Osteoblast (primary cell): ENCODE results near the gene TM2D3. TPM values are rescaled to one million over a fixed set of nuclear protein-coding genes. Genes with fewer than 3 reads are reported as not detected.
A peak's percentile ranks its signal among the peaks of the same experiment; 100 is the strongest.

Source experiments
- DNase-seq: peaks from one replicate; pipeline ENCODE4 v3.0.0; 2011; ENCODE audit warnings: low spot score, mixed read lengths; ENCODE audit not compliant: insufficient read length; ENCODE audit errors: missing footprints
- H2AFZ ChIP-seq: 2 replicates; pipeline ENCODE4 v1.6.0; 2011; ENCODE audit warnings: mild to moderate bottlenecking, low read length
- H3K27ac ChIP-seq: 2 replicates; pipeline ENCODE4 v1.5.1; 2011; ENCODE audit warnings: mild to moderate bottlenecking, low read depth, low read length, moderate library complexity
- H3K27me3 ChIP-seq: 2 replicates; pipeline ENCODE4 v1.6.0; 2012; ENCODE audit warnings: mild to moderate bottlenecking, control low read depth, inconsistent platforms, low read length, moderate library complexity; ENCODE audit not compliant: insufficient read depth
- H3K36me3 ChIP-seq: 2 replicates; pipeline ENCODE4 v1.5.1; 2011; ENCODE audit warnings: mild to moderate bottlenecking, low read length, control low read depth, moderate library complexity; ENCODE audit not compliant: insufficient read depth
- H3K4me1 ChIP-seq: 2 replicates; pipeline ENCODE4 v1.5.1; 2011; ENCODE audit warnings: mild to moderate bottlenecking, low read length, control low read depth, moderate library complexity; ENCODE audit not compliant: insufficient read depth
- H3K4me2 ChIP-seq: 2 replicates; pipeline ENCODE4 v1.6.0; 2011; ENCODE audit warnings: mild to moderate bottlenecking, low read length; ENCODE audit not compliant: insufficient read depth
- H3K4me3 ChIP-seq: fragments of 200-600 bp; sonication (generic); 3 replicates; pipeline ENCODE4 v1.5.1; 2012; ENCODE audit warnings: mild to moderate bottlenecking, low read length, inconsistent platforms; ENCODE audit not compliant: insufficient read depth
- H3K79me2 ChIP-seq: 2 replicates; pipeline ENCODE4 v1.6.0; 2012; ENCODE audit warnings: mild to moderate bottlenecking, low read length, control low read depth, inconsistent platforms; ENCODE audit not compliant: insufficient read depth
- H3K9me3 ChIP-seq: 2 replicates; pipeline ENCODE4 v1.5.1; 2011; ENCODE audit warnings: low read depth, low read length, control low read depth
- H4K20me1 ChIP-seq: 2 replicates; pipeline ENCODE4 v1.6.0; 2012; ENCODE audit warnings: mild to moderate bottlenecking, low read length, control low read depth; ENCODE audit not compliant: insufficient read depth
- total RNA-seq: library from RNA; depleted of rRNA; stranded (reverse); fragments of >200 nt; gene quantifications from 2 replicates; pipeline ENCODE4 v1.2.3, GENCODE V29; 2012
- TF ChIP-seq, protein P1 (sequence below): IDR thresholded peaks from 2 replicates; pipeline ENCODE4 v1.5.1; 2011; ENCODE audit warnings: mild to moderate bottlenecking, low read depth, low read length, moderate library complexity; ENCODE audit errors: extremely low read depth

TM2D3 gene
- total RNA-seq, 1 donor: 32.6 TPM

DNA sequence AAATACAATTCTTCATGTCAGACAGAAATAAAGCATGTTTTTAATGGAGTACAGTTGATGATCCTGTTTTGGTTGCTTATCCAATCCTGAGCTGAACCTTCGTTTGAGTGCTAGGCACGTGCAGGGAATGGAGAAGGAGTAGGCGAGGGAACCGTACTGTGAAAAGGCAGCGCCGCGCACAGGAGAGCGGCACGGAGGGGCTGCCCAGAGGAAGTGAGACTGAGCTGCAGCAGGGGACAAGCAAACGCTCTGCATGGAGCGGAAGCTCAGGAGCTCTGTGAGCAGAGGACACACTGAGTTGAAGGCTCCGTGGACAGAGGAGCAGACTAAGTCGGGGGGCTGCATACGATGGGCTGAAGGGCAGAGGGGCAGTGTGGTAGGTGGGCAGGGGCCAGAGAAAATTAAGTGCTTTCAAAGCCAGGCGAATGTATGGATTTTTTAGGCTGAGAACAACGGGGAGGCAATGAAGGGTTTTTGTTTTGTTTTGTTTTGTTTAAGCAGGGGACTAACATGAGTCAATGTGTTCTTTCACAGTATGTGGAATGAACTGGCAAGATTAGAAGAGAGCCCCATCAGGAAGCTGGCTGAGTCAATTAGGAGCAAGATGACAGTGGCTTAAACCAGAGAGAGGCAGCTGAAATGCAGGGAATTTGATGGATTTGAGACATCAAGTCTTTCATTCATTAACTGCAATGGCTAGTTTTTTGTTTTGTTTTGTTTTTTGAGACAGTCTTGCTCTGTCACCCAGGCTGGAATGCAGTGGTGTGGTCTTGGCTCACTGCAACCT is 23.8 kb upstream of the TM2D3 start:
- H3K36me3 ChIP-seq: peaks cover 11% of the 10 kb centered on the region
- peak overlapping the region; percentile 51 for H3K4me2 ChIP-seq
- H3K9me3 ChIP-seq: no peaks in the 10 kb centered on the region
- peak overlapping the region; percentile 72 for H3K27ac ChIP-seq
- peaks cover 21% of the 10 kb centered on the region for H3K4me1 ChIP-seq
- DNase-seq: peak; percentile 83
- H3K79me2 ChIP-seq: no peaks in the 10 kb centered on the region
- TF ChIP-seq, protein P1, sequence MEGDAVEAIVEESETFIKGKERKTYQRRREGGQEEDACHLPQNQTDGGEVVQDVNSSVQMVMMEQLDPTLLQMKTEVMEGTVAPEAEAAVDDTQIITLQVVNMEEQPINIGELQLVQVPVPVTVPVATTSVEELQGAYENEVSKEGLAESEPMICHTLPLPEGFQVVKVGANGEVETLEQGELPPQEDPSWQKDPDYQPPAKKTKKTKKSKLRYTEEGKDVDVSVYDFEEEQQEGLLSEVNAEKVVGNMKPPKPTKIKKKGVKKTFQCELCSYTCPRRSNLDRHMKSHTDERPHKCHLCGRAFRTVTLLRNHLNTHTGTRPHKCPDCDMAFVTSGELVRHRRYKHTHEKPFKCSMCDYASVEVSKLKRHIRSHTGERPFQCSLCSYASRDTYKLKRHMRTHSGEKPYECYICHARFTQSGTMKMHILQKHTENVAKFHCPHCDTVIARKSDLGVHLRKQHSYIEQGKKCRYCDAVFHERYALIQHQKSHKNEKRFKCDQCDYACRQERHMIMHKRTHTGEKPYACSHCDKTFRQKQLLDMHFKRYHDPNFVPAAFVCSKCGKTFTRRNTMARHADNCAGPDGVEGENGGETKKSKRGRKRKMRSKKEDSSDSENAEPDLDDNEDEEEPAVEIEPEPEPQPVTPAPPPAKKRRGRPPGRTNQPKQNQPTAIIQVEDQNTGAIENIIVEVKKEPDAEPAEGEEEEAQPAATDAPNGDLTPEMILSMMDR: no peak
- no peak overlapping the region for H2AFZ ChIP-seq
- H3K4me3 ChIP-seq: peak overlapping the region; percentile 2
- H4K20me1 ChIP-seq: no peaks in the 10 kb centered on the region
- no peaks in the 10 kb centered on the region for H3K27me3 ChIP-seq

DNA sequence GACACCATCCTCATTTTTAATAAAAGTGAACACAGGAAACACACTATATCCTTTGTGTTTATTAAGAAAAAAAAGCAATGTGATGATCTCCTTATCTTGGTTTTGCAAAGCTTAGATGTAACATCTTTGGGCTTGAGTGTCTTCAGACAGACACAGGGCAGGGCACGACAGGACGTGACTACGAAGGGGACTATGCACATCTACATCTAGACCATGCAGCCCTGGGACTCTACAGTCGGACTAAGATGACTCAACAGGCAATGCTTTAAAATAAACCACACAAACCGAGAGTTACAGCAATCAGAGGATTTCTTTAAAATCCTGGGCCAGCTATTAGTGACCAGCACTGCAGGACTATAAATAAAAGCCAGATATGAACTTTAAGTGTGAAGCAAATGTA is 22.8 kb upstream of the TM2D3 start:
- Histone ChIP-seq H3K4me1 (peaks cover 21% of the 10 kb centered on the region), H3K4me3 (no peak overlapping the region), H3K27ac (peak overlapping the region; percentile 72), H3K79me2 (no peaks in the 10 kb centered on the region), H3K9me3 (no peaks in the 10 kb centered on the region), H4K20me1 (no peaks in the 10 kb centered on the region), H3K4me2 (peak overlapping the region; percentile 18), H2AFZ (no peak overlapping the region), H3K36me3 (peaks cover 11% of the 10 kb centered on the region), H3K27me3 (no peaks in the 10 kb centered on the region)
- DNase-seq: peak; percentile 74
- TF ChIP-seq, protein P1: no peak

DNA sequence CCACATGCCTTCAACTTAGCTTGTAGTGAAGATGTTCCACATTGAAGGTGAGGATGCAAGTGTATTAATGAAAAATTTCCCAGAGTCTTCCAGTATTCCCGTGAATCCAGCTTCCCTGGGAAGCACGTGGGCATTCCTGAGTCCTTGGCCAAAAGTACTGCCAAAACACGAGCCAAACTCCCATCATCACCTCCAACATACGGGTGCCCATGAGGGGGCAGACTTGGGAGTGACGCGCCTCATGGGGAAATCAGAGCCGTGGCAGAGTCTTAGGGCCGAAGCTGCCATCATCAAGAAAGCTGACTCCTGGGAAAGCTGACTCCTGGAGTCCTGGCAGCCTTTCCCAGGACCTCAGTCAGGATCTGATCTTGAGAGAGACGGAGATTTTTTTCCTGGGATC is 20.1 kb upstream of the TM2D3 start:
- Histone ChIP-seq H4K20me1 (no peaks in the 10 kb centered on the region), H3K4me3 (no peak overlapping the region), H3K79me2 (no peaks in the 10 kb centered on the region), H2AFZ (no peak overlapping the region), H3K36me3 (peaks cover 11% of the 10 kb centered on the region), H3K27ac (no peak overlapping the region), H3K4me1 (peaks cover 21% of the 10 kb centered on the region), H3K9me3 (no peaks in the 10 kb centered on the region), H3K4me2 (no peak overlapping the region), H3K27me3 (no peaks in the 10 kb centered on the region)
- TF ChIP-seq, protein P1: no peak
- no peak for DNase-seq

DNA sequence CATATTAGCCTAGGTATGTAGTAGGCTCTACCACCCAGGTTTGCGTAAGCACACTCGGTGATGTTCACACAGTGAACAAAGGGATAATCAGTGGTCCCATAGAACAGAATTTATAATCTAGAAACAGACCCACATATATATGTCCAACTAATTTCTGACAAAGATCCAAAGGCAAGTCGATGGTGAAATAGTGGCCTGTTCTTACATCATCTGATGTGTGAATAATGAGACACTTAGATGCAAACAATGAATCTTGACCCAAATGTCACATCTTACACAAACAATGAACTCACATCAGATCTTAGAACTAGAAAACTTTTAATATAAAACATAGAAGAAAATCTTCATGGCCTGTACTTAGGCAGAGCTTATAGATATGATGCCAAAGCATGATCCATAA is 17.6 kb upstream of the TM2D3 start:
- no peaks in the 10 kb centered on the region for H3K27me3 ChIP-seq
- H4K20me1 ChIP-seq: no peaks in the 10 kb centered on the region
- DNase-seq: peak; percentile 39
- H3K4me1 ChIP-seq: peaks cover 1% of the 10 kb centered on the region
- peaks cover 11% of the 10 kb centered on the region for H3K36me3 ChIP-seq
- H3K4me3 ChIP-seq: no peak overlapping the region
- no peak overlapping the region for H3K27ac ChIP-seq
- H3K79me2 ChIP-seq: no peaks in the 10 kb centered on the region
- TF ChIP-seq, protein P1: no peak
- no peak overlapping the region for H2AFZ ChIP-seq
- no peaks in the 10 kb centered on the region for H3K9me3 ChIP-seq
- H3K4me2 ChIP-seq: no peak overlapping the region
